ENCODE measurements around the gene CKS1B. TPM values are rescaled to one million over a fixed set of nuclear protein-coding genes. Genes with fewer than 3 reads are reported as not detected.

The CKS1B gene
- total RNA-seq, 6 donors from 2014 or later, result 9.9 to 31.1 (median 22.5) TPM

DNA sequence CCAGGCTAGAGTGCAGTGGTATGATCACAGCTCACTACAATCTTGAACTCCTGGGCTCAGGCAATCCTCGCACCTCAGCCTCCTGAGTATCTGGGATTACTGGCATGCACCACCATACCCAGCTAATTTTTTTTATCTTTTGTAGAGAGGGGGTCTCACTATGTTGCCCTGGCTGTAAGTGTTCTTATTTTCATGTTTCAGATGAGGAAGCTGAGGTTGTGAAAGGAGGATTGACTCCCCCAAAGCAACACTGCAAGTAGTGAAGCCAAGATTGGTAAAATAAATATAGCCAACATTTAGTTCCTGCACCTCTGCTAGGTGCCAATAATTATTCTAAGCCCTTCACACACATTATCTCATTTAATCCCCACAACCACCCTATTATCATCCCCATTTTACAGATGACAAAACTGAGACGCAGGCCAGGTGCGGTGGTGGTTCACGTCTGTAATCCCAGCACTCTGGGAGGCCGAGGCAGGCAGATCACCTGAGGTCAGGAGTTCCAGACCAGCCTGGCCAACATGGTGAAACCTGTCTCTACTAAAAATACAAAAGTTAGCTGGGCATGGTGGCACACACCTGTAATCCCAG is 40.0 kb upstream of the CKS1B start:
- H3K27me3 ChIP-seq, result no peaks in the 10 kb centered on the region
- H3K4me3 ChIP-seq, result no peak overlapping the region
- no peaks in the 10 kb centered on the region for H3K9me3 ChIP-seq
- peaks cover 13 to 21% (median 20%) of the 10 kb centered on the region in 4 donors for H3K4me1 ChIP-seq
- DNase-seq, result no peak
- TF ChIP-seq, protein P1, sequence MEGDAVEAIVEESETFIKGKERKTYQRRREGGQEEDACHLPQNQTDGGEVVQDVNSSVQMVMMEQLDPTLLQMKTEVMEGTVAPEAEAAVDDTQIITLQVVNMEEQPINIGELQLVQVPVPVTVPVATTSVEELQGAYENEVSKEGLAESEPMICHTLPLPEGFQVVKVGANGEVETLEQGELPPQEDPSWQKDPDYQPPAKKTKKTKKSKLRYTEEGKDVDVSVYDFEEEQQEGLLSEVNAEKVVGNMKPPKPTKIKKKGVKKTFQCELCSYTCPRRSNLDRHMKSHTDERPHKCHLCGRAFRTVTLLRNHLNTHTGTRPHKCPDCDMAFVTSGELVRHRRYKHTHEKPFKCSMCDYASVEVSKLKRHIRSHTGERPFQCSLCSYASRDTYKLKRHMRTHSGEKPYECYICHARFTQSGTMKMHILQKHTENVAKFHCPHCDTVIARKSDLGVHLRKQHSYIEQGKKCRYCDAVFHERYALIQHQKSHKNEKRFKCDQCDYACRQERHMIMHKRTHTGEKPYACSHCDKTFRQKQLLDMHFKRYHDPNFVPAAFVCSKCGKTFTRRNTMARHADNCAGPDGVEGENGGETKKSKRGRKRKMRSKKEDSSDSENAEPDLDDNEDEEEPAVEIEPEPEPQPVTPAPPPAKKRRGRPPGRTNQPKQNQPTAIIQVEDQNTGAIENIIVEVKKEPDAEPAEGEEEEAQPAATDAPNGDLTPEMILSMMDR (IDR thresholded peaks at IDR 0.05), result no peak
- TF ChIP-seq POLR2AphosphoS5 (IDR thresholded peaks at IDR 0.05) (no peak), POLR2A (IDR thresholded peaks at IDR 0.05) (no peak), EP300 (IDR thresholded peaks at IDR 0.05) (no peak)
- peaks cover 0 to 21% (median 5%) of the 10 kb centered on the region in 4 donors for H3K36me3 ChIP-seq
- no peak overlapping the region for H3K27ac ChIP-seq
- ATAC-seq (ENCODE audit: low FRiP score in 2 of 2), result no peak
- 95 to 97% methylated on average over 5 of the region's 5 CpGs for WGBS, 2 donors

DNA sequence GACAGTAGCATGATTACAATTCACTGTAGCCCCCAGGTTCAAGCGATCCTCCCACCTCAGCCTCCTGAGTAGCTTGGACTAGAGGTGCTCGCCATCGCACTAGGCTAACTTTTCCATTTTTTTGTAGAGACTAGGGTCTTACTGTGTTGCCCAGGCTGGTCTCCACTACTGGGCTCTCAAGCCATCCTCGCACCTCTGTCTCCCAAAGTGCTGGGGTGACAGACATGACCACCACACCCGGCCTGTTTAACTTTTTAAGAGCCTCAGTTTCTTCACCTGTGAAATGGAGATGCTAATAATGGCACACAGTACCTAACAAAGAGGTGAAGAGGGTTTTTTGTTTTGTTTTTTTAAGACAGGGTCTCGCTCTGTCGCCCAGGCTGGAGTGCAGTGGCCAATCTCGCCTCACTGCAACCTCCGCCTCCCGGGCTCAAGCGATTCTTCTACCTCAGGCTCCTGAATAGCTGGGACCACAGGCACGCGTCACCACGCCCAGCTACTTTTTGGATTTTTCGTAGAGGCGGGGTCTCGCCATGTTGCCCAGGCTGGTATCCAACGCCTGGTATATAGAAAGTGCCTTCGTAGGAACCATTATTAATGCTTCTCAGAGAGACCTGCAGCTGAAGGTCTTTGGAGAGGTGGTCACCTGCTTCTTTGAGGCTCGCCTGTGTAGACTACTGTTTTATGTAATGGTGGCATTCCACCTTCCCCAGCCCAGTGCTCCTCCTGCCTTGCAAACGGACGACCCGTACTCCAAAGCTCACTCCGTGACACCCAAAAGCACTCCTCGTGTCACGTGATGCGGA is 38.5 kb upstream of the CKS1B start:
- H3K36me3 ChIP-seq, result peaks cover 0 to 8% (median 1%) of the 10 kb centered on the region in 4 donors
- TF ChIP-seq POLR2AphosphoS5 (IDR thresholded peaks at IDR 0.05), result no peak
- TF ChIP-seq EP300 (IDR thresholded peaks at IDR 0.05), result peak in 1 of 4 donors; percentile 0
- TF ChIP-seq POLR2A (IDR thresholded peaks at IDR 0.05), result no peak
- no peaks in the 10 kb centered on the region for H3K9me3 ChIP-seq
- peak overlapping the region; percentile 46 to 69 (median 60) for H3K4me3 ChIP-seq
- 42 to 46% methylated on average over 27 of the region's 27 CpGs for WGBS, 2 donors
- DNase-seq (peak in 1 of 2 donors; percentile 30), ATAC-seq (ENCODE audit: low FRiP score in 2 of 2) (no peak)
- no peaks in the 10 kb centered on the region for H3K27me3 ChIP-seq
- H3K27ac ChIP-seq, result peak overlapping the region; percentile 91 to 99 (median 96)
- peaks cover 13 to 21% (median 20%) of the 10 kb centered on the region in 4 donors for H3K4me1 ChIP-seq

DNA sequence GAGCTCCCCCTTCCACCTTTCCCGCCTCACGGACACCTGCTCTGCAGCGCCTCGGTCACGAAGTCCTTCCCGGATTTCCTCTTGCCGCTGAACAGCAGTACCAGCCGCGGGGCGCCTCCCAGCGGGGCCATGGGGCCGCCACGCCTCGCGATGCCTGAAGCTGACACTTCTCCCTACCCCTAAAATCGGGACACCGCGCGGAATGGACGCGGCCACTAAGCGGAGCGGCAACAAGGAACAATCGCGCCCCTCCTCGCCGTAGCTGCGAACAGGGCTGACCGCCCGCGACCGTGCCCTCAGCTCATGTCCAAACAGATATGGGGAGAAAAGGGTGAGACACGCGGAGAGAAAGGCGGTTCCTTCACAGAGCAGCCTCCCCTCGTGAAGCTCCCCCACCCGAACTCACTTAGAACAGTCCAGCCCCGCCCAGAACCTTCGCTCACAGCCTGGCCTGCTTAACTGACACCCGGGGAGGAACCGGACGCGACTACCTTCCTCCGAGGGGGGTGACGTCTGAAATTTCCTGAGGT is 37.9 kb upstream of the CKS1B start, which contains the start of gene PMVK:
PMVK (minus strand) TSS at position 165 of the 530 bp plus-strand sequence; CDS start at position 131, 34 bp downstream.
- TF ChIP-seq POLR2AphosphoS5 (IDR thresholded peaks at IDR 0.05) (peak; percentile 86 to 95), EP300 (IDR thresholded peaks at IDR 0.05) (peak in 2 of 4 donors; percentile 1 to 63), POLR2A (IDR thresholded peaks at IDR 0.05) (peak in 3 of 4 donors; percentile 66 to 79 (median 71))
- TF ChIP-seq, protein P1 (IDR thresholded peaks at IDR 0.05), result peak in 5 of 6 experiments; percentile 32 to 70 (median 63)
- peak within 1 kb of the TSS; percentile 91 to 99 (median 96) for H3K27ac ChIP-seq
- DNase-seq (peak; percentile 97), ATAC-seq (ENCODE audit: low FRiP score in 2 of 2) (peak; percentile 97)
- no peaks in the 10 kb centered on the region for H3K27me3 ChIP-seq
- peaks cover 0 to 3% (median 1%) of the 10 kb centered on the region in 4 donors for H3K36me3 ChIP-seq
- WGBS, 2 donors, result 2% methylated on average over 10 to 45 of the region's 45 CpGs
- H3K4me1 ChIP-seq, result peaks cover 13 to 25% (median 23%) of the 10 kb centered on the region in 4 donors
- H3K4me3 ChIP-seq, result peak within 1 kb of the TSS; percentile 46 to 69 (median 60)
- H3K9me3 ChIP-seq, result no peaks in the 10 kb centered on the region

DNA sequence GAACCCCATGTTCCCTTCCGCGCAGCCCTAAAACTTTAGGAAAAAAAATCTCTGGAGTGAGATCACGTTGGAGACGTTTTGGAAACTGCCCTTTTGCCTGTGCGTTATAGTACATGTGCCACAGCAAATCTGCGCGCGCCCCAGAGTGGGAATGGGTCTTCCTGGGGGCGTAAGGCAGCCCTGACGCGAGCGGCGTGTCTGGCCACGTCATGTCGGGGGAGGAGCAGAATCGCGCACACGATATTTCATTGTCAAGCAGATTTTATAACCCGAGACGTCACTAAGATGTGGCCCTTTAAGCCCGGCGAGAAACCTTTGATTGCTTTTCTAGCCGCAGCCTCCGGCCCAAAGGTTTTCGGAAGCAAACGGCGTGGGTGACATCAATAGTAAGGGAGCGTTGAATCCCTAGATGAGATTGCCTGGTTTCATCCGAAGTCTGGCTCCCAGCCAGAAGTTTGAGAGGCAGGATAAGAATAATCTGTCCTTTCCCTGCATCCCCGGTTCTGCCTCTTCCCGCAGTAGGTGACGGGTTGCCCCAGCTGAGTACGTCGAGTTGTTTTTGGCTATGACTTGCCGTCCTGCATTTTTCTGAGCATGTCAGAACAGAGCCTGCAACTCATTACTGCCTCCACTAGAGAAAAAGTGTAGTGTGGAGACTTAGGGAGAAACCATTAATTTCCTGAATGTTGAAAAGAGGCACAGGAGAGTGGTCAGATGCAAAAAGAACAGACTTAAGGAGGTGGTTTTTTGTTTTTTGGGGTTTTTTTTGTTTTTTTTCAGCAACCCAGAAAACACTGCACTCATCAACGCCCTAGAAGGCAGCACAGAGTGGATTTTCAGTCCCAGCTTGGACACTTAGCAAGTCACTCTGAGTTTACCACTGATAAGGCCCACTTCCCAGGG is 37.1 kb upstream of the CKS1B start:
- H3K36me3 ChIP-seq, result no peaks in the 10 kb centered on the region
- no peaks in the 10 kb centered on the region for H3K9me3 ChIP-seq
- WGBS, 2 donors, result 2% methylated on average over 12 to 33 of the region's 36 CpGs
- H3K27me3 ChIP-seq, result no peaks in the 10 kb centered on the region
- DNase-seq (peak; percentile 90 to 95), ATAC-seq (ENCODE audit: low FRiP score in 2 of 2) (peak; percentile 93 to 95)
- H3K4me1 ChIP-seq, result peaks cover 19 to 32% (median 30%) of the 10 kb centered on the region in 4 donors
- peak overlapping the region in 3 of 4 donors; percentile 56 to 69 (median 63) for H3K4me3 ChIP-seq
- peak overlapping the region; percentile 91 to 99 (median 96) for H3K27ac ChIP-seq
- TF ChIP-seq POLR2AphosphoS5 (IDR thresholded peaks at IDR 0.05), result peak; percentile 61 to 69
- peak in 1 of 4 donors; percentile 42 for TF ChIP-seq EP300 (IDR thresholded peaks at IDR 0.05)
- TF ChIP-seq, protein P1 (IDR thresholded peaks at IDR 0.05), result peak in 5 of 6 experiments; percentile 13 to 51 (median 31)
- peak in 3 of 4 donors; percentile 29 to 60 (median 53) for TF ChIP-seq POLR2A (IDR thresholded peaks at IDR 0.05)
